K562 (cell line): ENCODE measurements around the gene LCE2D.

Experiments
- EP300 ChIP-seq: IDR thresholded peaks from 2 replicates; pipeline ENCODE4 v1.6.1; 2012; ENCODE audit warnings: low read length, improper control_type of control experiment
- FOSL1 ChIP-seq: fragments of 200-800 bp; sonication (Bioruptor generic); conservative IDR thresholded peaks from 2 replicates; pipeline ENCODE4 v1.6.1; 2016; ENCODE audit warnings: missing genetic modification characterization, missing compliant biosample characterization
- FOXP1 ChIP-seq: sonication (generic); formaldehyde crosslinking; IDR thresholded peaks from 2 replicates; pipeline ENCODE4 v1.8.0; 2022; ENCODE audit warnings: mild to moderate bottlenecking, missing genetic modification reagents
- HDAC2 ChIP-seq: fragments of 450-650 bp; IDR thresholded peaks from 2 replicates; pipeline ENCODE4 v1.6.1; 2016; ENCODE audit warnings: mild to moderate bottlenecking
- MYBL2 ChIP-seq, 2 experiments: fragments of 450-650 bp in 1 of 2; sonication (generic) in 1 of 2; formaldehyde crosslinking in 1 of 2; IDR thresholded peaks; 2 replicates each; pipeline versions ENCODE4 v1.6.1 to v1.8.1; 2017 to 2022; ENCODE audit warnings: borderline replicate concordance in 1 of 2, inconsistent platforms in 1 of 2, low read depth in 1 of 2, mild to moderate bottlenecking in 1 of 2, missing genetic modification reagents in 1 of 2, moderate library complexity in 1 of 2
- ZC3H4 ChIP-seq: sonication (generic); formaldehyde crosslinking; IDR thresholded peaks from 2 replicates; pipeline ENCODE4 v1.9.0; 2021; ENCODE audit warnings: missing genetic modification reagents, borderline replicate concordance
- ZNF444 ChIP-seq: fragments of 250-450 bp; sonication (Bioruptor Pico); IDR thresholded peaks from 2 replicates; pipeline ENCODE4 v1.4.0; 2020; ENCODE audit warnings: mild to moderate bottlenecking, moderate library complexity
- TF ChIP-seq, protein P1 (sequence below), 2 experiments: IDR thresholded peaks in 1 of 2; conservative IDR thresholded peaks in 1 of 2; 2 replicates each; pipeline ENCODE4 v1.6.1; 2016; ENCODE audit warnings: low read depth in 2 of 2, mild to moderate bottlenecking in 1 of 2, missing compliant biosample characterization in 1 of 2, missing genetic modification characterization in 1 of 2, moderate library complexity in 1 of 2

DNA sequence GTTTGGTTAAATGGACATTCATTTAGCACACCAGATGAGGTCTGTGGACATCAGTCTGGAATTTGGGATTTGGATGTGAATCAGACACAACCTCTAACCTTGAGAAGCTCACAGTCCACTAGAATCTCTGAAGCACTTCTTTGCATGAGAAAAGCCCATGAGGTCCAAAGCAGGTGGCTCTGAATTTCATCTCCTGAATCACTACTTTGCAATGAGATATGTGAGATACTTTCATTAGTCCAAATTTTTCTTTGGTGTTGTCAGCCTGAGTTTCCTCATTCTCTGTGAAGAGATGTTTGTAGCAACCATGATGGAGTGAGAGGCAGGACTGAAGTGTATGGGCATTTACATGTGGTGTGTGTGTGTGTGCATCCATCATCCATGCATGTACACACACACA is 16.5 kb upstream of the LCE2D start:
- TF ChIP-seq EP300 (no peak), MYBL2 (IDR thresholded peaks at IDR 0.05; ENCODE audit: low read depth) (no peak), MYBL2 (CRISPR knock-in tag; IDR thresholded peaks at IDR 0.05; ENCODE audit: borderline replicate concordance) (no peak), HDAC2 (no peak), ZC3H4 (CRISPR knock-in tag) (no peak), FOXP1 (CRISPR knock-in tag) (no peak), FOSL1 (tag) (no peak), ZNF444 (CRISPR knock-in tag) (no peak)
- TF ChIP-seq, protein P1, sequence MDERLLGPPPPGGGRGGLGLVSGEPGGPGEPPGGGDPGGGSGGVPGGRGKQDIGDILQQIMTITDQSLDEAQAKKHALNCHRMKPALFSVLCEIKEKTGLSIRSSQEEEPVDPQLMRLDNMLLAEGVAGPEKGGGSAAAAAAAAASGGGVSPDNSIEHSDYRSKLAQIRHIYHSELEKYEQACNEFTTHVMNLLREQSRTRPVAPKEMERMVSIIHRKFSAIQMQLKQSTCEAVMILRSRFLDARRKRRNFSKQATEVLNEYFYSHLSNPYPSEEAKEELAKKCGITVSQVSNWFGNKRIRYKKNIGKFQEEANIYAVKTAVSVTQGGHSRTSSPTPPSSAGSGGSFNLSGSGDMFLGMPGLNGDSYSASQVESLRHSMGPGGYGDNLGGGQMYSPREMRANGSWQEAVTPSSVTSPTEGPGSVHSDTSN (CRISPR knock-in tag; IDR thresholded peaks at IDR 0.05; ENCODE audit: low read depth): no peak
- TF ChIP-seq, protein P1 (tag; conservative IDR thresholded peaks at IDR 0.05; ENCODE audit: low read depth): no peak
